SKM-1 (cell line): Measurements from ENCODE around the gene NUDT17.

Experiments
- DNase-seq: peaks from one replicate; lab custom pipeline; 2025; ENCODE audit not compliant: unreplicated experiment; lab: John Stamatoyannopoulos, UW

The NUDT17 gene

GRCh38 chr1:145887631-145888030 lies 42.2 kb downstream of the NUDT17 start:
- no peak for DNase-seq

DNA sequence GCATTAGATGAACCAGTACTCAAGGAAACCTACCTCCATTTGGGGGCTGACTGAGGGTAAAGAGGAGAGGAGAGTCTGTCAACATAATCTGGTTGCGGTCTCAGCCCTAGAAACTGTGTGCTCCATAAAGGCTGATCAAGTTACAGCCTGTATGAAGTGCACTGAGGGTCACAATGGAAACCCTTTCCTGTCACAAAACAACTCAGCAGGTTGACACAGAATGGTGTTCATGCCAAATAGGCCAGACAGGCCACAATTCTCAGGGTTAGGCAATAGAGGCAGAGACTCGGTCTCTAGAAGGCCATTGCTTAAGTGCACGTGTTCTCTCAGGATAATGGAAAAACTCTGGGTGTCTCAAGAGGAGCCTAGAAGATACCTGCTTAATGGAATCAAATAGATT lies 44.3 kb downstream of the NUDT17 start:
- no peak for DNase-seq

GRCh38 chr1:145891143-145891542 lies 45.7 kb downstream of the NUDT17 start:
- no peak for DNase-seq

GRCh38 chr1:145891587-145892485 lies 46.4 kb downstream of the NUDT17 start:
- DNase-seq = peak; percentile 73

DNA sequence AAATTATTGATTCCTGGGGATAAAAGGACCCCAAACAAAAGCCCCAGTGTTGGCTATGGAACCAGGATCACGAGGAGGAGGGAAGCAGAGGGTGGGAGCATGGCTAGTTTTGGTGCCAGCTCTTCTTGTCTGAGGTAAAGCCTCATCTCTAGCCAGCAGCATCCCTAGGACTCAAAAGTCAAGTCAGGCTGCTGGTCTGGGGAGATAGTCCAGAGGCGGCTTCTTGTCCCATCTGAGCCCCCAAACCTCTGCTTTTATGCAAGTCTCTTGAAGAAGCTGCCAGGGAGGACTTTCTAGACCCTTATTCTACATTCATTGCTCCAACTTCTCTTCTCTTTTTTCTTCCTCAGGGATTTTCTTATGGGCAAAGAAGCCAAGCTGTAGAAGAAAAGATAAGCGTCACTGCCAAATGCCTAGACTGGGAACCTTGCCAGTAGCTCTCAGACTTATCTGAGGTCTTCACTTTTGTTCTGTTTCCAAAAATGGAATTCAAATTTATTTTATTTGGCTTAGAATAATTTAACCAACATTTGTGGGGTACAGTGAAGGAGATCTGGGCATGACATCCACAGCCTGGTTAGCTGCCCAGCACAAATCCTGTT lies 47.2 kb downstream of the NUDT17 start:
- DNase-seq = no peak

GRCh38 chr1:145893306-145894055 lies 48.1 kb downstream of the NUDT17 start:
- DNase-seq = no peak

DNA sequence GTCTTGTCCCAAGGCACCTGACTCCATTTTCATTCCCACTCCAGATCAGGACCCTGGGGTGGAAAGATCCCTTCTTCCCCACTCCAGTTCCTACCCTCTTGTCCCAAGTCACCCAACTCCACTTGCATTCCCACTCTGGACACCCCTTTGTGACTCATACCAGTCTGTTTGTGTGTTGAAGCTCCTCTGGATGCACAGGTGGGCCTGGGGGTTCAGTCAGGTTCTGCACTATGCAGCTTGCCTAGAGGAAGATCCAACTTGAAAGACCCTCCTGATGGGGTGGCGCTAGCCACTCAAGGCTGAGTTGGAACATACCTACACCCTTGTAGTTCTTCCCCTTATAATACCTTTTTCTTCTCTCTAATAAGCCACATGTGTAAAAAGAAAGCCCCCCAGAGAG lies 50.0 kb downstream of the NUDT17 start:
- no peak for DNase-seq

DNA sequence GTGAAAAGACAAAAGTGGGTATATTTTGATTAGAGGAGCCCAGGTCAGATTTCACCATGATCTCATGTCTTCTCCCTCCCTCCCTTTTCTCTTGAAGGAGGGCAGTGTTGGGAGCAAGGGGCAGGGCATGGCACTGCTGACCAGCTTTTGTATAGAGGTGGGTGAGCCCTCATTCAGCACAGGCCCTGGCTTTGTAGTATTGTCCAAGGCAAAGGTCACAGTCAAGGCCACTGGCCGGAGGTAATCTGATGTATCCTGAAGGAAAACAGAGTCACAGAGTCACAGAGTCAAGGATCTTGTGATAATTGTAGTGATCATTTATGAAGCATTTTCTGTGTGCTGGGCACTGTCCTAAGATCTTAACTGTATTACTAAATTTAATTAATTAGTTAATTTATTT lies 52.5 kb downstream of the NUDT17 start:
- DNase-seq = no peak
